GM18909 (cell line): Measurements from ENCODE around the gene MEGF6.

Source experiments
- ATAC-seq: cut with Tn5 transposase; IDR thresholded peaks from one replicate; pipeline ENCODE4 v1.9.1; 2021; ENCODE audit warnings: mild to moderate bottlenecking; ENCODE audit not compliant: unreplicated experiment, poor library complexity

MEGF6 gene

DNA sequence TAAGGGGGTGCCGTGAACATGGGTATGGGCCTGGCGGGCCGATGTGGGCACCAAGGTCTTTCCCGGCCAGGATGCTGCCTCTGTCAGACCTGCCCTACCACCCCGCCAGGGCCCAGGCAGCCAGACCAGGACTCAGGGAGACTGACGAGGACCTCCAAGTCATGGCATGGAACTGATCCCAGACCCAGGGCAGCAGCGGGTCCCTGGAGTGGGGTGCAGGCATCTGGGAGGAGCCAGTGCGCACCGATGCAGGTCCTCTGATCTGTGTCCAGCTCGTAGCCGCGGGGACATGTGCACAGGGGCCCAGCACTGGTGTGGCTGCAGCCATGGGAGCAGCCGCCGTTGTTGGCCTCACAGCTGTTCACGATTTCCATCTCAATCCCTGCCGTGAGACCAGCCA lies 100.0 kb downstream of the MEGF6 start:
- ATAC-seq, result no peak

DNA sequence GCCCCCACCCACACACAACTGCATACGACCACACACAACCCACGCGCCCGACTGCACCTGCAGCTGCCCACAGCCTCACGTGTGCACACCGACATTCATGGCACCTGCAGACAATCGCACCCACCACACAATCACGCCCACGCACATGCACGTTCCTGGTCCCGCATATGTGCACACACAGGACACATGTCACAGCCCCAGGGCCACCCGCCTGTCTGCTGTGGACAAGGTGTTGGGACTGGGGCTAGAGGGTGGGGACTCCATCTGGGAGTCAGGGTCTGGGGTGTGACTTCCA lies 100.4 kb downstream of the MEGF6 start:
- ATAC-seq, result no peak

- no peak for ATAC-seq
These were observed 101.0 kb downstream of the MEGF6 start for GRCh38 chr1:3510136-3510955.

DNA sequence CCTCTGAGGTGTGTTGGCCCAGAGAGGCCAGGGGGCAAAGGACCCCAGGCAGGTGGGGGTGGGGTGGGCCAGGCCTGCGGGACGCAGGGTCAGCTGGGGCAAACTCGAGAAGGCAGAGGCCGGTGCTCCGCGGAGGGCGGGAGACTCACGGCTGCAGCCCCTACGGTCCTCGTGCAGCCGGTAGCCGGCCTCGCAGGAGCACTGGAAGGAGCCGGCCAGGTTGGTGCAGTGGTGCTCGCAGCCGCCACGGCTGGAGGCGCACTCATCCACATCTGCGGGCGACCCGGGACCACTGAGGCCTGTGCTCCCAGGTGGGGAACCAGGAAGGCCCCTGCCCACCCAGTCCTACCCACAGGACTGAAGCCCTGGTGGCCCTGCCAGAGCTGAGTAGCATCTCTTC lies 101.6 kb downstream of the MEGF6 start:
- no peak for ATAC-seq

DNA sequence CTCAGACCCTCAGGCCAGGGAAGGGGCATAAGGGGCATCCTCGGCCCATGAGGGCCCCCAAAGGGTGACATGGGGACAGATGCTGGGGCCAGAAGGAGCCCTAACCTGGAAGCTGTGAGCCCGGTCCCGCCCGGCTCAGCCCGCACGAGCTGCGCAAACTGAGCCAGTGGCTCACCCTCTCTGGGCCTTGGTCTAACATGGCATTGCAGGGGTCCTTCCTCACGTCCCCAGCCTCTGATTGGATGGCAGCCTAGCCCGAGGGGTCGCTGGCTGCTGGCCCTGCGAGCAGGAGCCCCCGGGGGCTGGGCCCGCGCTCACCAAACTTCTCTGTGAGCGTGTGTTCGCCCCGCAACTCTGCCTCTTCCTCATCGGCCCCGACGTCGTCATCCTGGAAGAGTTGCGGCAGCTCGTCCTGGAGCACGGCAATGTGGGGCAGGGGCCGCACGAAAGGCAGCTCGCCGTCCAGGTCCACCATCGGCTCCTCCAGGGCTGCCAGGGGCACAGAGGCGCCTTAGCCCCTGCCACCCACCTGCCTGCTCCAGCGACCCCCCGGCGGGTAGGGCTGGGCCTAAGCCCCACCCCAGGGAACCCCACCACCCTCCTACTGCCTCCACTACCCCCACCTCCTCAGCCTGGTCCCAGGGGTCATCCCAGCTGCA lies 102.4 kb downstream of the MEGF6 start:
- ATAC-seq, result no peak

DNA sequence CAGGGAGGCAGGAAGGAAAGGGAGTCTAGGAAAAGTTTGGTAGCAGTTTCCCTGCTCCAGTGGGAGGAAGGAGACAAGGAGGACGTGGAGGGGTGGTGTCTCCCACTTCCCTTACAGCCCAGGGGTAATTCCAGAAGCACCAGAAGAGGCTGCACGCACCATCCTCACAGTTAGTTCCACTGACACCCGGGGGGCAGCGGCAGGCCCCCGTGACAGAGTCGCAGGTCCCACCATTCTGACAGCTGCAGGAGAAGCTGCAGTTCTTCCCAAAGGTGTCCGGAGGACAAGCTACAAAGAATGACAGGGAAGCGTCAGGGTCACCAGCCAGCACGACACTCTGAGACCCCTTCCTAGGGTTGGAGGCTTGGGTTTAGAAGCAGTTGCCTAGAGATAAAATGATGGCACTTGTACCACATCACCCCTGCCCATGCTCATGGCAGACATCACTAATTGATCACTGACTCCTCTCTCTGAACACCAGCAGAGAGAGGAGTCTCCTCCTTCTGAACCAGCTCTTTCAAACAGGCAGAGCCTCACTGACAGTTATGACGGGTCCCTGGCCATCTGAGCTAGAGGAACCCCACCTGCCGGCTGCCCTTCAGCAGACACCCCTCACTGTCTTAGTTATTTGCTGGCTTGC lies 103.6 kb downstream of the MEGF6 start:
- no peak for ATAC-seq

- ATAC-seq, result no peak
These were observed 104.4 kb downstream of the MEGF6 start for GRCh38 chr1:3506943-3507342.

DNA sequence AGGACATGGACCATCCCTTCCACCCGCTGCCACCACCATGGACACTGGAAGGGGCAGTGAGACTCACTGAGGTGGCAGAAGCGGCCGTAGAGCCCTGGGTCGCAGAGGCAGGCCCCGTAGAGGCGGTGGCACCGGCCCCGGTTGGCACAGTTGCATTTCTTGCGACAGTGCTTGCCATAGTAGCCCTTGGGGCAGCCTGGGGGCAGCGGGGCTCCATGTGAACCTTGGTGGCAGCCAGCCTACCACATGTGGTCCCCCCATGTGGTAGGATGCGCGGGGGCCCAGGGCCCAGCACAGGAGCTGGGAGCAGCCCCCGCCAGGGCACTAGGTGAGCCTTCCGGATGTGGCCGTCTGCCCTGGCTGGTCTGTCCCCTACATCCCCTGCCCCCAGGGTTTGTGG lies 105.3 kb downstream of the MEGF6 start:
- ATAC-seq, result no peak

DNA sequence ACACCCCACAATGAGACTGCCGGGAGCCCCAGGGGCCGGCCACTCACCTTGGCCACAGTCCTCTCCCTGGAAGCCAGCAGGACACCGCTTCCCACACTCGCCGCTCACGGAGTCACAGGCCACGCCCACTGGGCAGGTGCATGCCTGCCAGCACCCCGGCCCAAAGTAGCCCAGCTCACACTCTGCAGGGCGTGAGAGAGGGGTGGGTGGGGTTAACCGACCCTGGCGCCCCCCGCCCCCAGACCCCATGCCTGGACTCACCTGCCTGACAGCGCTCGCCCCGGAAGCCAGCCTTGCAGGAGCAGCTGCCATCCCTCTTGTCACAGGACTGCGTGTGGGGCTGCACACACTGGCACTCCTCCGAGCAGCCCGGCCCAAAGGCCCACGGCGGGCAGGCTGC lies 106.1 kb downstream of the MEGF6 start:
- ATAC-seq, result no peak

- no peak for ATAC-seq
These were observed 106.5 kb downstream of the MEGF6 start for GRCh38 chr1:3504822-3505153.

DNA sequence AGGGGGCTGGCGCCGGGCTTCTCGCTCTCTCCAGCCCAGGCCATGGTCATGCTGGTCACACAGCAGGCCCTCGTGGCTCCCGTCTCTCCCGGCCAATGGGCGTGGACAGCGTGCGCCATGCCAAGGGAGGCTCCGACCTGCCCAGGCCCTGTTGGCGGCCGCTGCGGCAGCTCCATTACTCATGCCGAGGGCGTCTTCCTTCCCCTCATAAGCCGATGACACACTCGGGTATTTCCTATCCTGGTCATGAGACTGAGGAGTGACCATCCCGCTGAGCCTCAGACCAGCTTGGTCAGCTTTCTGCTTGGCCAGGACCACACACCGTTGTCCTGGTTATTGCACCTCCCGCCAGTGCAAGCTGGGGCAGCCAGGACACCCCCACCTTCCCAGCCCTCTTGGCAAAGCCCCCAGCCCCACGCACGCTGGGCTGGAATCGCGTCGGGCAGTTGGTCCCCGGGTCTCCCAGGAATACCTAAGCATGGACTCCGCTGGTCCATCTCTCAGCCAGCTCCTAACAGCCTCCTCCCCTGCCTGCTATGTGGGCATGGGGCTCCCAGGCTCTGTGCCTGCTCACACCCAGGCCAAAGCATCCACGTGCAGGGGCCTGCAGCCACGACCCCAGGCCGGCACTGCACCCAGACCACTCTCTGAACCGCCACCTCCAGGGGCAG lies 107.0 kb downstream of the MEGF6 start:
- no peak for ATAC-seq

DNA sequence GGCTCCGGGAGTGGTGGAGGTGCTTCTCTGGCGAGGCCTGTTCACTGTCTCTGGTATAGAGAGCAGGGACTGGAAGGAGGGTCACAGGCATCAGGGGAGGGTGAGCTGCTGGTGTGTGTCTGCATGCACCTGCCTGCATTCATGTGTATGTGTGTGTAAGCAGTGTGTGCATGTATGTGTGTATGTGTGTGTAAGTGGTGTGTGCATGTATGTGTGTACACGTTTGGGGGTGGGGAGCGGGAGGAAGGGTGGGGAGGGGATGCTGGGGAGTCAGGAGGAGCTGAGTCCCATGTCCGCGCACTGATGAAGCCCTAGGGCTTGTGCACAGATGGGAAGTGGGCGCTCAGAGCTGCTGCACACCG lies 107.8 kb downstream of the MEGF6 start:
- no peak for ATAC-seq

GRCh38 chr1:3502641-3503524 lies 108.4 kb downstream of the MEGF6 start:
- no peak for ATAC-seq

DNA sequence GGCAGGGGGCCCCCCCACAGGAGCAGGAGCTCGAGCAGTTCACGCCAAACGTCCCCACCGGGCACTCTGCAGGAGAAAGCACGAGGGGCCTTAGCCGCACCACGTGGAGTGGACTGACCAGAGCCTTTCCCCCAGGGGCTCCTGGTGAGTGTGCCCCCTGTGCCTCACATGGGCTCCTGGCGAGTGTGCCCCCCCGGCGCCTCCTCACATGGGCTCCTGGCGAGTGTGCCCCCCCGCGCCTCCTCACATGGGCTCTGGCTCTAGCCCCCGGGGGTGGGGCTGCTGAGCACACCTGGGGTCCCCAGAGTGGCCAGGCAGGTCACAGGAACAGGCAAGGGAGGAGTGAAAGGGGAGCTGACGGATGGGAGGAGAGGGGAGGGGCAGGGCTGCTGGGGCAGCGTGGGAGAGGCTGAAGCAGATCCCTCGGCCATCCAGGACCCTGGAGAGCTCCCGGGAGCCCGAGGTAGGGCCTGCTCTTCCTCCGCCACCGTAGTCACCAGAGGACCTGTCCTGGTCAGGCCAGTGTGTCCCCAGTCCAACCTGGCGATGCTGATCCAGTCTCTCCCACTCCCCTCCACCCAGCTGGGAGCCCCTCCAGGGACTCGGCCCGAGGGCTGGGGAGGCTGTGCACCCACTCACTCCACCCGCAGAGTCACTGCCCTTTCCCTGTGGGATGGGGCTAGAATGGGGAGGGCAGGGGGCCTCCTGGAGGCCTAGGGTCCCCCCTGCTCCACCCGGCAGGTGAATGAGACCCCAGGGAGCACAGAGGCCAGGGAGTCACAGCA lies 109.3 kb downstream of the MEGF6 start:
- no peak for ATAC-seq

- ATAC-seq, result no peak
These were observed 109.9 kb downstream of the MEGF6 start for GRCh38 chr1:3501437-3501836.

- ATAC-seq, result no peak
These were observed 111.0 kb downstream of the MEGF6 start for GRCh38 chr1:3500265-3500835.

DNA sequence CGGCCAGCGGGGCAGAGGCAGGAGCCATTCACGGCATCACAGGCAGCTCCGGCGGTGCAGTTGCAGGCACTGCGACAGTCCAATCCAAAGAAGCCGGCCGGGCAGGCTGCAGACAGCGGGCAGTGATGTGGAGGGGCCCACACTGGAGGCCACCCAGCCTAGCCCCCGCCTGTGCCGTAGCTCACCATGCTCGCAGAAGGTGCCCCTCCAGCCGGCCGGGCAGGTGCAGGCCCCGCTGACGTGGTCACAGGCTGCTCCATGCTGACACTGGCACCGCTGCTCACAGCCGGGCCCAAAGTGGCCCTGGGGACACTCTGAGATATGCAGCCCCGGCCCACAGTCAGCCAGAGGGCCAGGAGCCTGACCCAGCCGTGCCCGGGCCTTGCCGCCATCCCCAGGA lies 111.7 kb downstream of the MEGF6 start:
- no peak for ATAC-seq

DNA sequence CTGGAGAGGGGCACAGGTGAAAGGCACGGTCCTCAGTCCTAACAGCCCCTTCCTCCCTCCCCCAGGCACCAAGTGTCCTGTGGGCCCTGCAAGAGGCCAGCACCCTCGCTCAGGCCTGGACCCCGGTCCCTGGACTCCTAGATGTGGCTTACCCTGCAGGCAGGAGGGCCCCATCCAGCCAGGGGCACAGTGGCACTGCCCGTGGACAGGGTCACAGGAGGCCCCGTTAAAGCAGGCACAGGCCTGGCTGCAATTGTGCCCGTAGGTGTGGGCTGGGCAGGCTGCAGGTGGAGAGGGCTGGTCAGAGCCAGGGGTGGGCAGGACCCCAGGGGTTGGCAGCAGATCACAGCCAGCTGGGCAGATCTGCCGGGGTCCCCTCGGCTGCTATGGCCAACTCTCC lies 112.3 kb downstream of the MEGF6 start:
- ATAC-seq, result no peak

DNA sequence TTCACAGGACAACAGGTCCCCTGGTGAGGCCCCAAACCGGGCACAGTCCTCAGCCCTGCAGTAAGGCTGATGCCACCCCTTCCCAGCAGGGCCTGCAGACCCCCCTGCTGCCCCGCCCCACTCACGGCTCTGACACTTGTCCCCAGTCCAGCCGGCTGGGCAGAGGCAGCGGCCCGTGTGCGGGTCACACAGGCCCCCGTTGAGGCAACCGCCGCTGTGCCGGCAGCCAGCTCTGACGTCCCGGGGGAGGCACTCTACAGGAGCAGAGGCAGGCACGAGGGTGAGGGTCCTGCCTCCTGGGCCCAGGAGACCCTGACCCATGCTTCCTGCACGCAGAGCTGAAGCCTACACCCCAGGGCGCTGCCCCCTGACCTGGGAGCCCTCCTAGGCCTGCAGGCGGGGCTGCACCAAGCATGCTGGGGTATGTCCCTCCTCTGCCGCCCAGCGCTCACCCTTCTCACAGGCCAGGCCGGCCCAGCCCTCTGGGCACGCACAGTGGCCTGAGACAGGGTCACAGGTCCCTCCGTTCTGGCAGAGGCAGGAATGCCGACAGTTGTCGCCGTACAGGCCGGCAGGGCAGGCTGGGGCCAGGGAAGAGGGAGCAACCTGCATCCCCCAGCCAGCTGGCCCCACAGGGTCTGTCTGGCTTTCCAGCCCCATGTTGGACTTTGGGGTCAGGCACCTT lies 112.9 kb downstream of the MEGF6 start:
- ATAC-seq, result no peak
